HepG2 (cell line): ENCODE measurements around the gene KCNJ14. TPM values are rescaled to one million over a fixed set of nuclear protein-coding genes. Genes with fewer than 3 reads are reported as not detected.

Experiments
- ATAC-seq: fragments of 200-7000 bp; cut with Tn5 transposase; 3 replicates; pipeline ENCODE4 v1.9.1; 2020; ENCODE audit warnings: mild to moderate bottlenecking, moderate library complexity
- BruUV-seq: library from RNA; stranded (reverse); fragments of 400-500 nt; replicated peaks from 2 replicates; lab custom pipeline; 2021; lab: Mats Ljungman, UMichigan
- CTCF ChIA-PET: fragments of 300-600 bp; formaldehyde crosslinking; extraction: SDS; loops from one replicate; lab custom pipeline; 2021; ENCODE audit warnings: low total read pairs, inconsistent platforms, low intra/inter-chr PET ratio; lab: Yijun Ruan, JAX
- POLR2A ChIA-PET: fragments of 350-600 bp; sonication (Branson Sonifier 250); formaldehyde crosslinking; loops from one replicate; lab custom pipeline; 2020; ENCODE audit warnings: antibody characterized with exemption, inconsistent platforms; lab: Yijun Ruan, JAX
- DNase-seq: peaks from one replicate; pipeline ENCODE4 v3.0.0-alpha.2; 2015; ENCODE audit warnings: low spot score
- FAIRE-seq: peaks from 3 replicates; lab custom pipeline; 2011; peaks lifted over from hg19 to GRCh38; lab: Jason Lieb, UNC
- H2AFZ ChIP-seq: one replicate; pipeline ENCODE4 v1.6.1; 2011; ENCODE audit warnings: low read length, inconsistent platforms
- H3K27ac ChIP-seq: fragments of 300-600 bp; 3 replicates; pipeline ENCODE4 v1.8.0; 2011; ENCODE audit warnings: mixed run types, mild to moderate bottlenecking, mixed read lengths, low read length, inconsistent platforms; ENCODE audit not compliant: insufficient read depth; ENCODE audit errors: extremely low read length
- H3K27me3 ChIP-seq, 2 experiments: fragments of 200-600 bp in 1 of 2; 2 replicates in 1 of 2; 3 replicates in 1 of 2; pipeline versions ENCODE4 v1.6.0 to v1.8.0; 2011; ENCODE audit warnings: low read length in 2 of 2, mild to moderate bottlenecking in 2 of 2, moderate library complexity in 2 of 2, inconsistent platforms in 1 of 2; ENCODE audit not compliant: insufficient read depth in 2 of 2, control insufficient read depth in 1 of 2
- H3K36me3 ChIP-seq, 2 experiments: fragments of 200-600 bp in 1 of 2; replicated peaks in 1 of 2; 2 replicates in 1 of 2; 3 replicates in 1 of 2; pipeline versions ENCODE4 v1.5.1 to v1.8.0; 2011; ENCODE audit warnings: low read length in 2 of 2, inconsistent platforms in 1 of 2; ENCODE audit not compliant: insufficient read depth in 2 of 2, control insufficient read depth in 1 of 2
- H3K4me1 ChIP-seq: 2 replicates; pipeline ENCODE4 v1.5.1; 2012; ENCODE audit warnings: low read length, inconsistent platforms; ENCODE audit not compliant: insufficient read depth
- H3K4me2 ChIP-seq: 2 replicates; pipeline ENCODE4 v1.6.0; 2011; ENCODE audit warnings: low read depth, low read length, inconsistent platforms
- H3K4me3 ChIP-seq, 3 experiments: fragments of 200-600 bp in 1 of 3; sonication (generic), shearing (Covaris generic) in 1 of 3; replicated peaks in 1 of 3; 2 replicates each; pipeline ENCODE4 v1.5.1; 2011 to 2016; ENCODE audit warnings: low read length in 3 of 3, inconsistent platforms in 2 of 3, low read depth in 2 of 3, mild to moderate bottlenecking in 2 of 3, control low read depth in 1 of 3, mixed read lengths in 1 of 3; ENCODE audit not compliant: insufficient read depth in 1 of 3
- H3K79me2 ChIP-seq: one replicate; pipeline ENCODE4 v1.6.1; 2011; ENCODE audit warnings: low read length, inconsistent platforms; ENCODE audit not compliant: insufficient read depth
- H3K9ac ChIP-seq: 2 replicates; pipeline ENCODE4 v1.6.0; 2011; ENCODE audit warnings: mild to moderate bottlenecking, low read depth, low read length, inconsistent platforms; ENCODE audit not compliant: insufficient read depth
- H3K9me3 ChIP-seq: 2 replicates; pipeline ENCODE4 v1.5.1; 2012; ENCODE audit warnings: mild to moderate bottlenecking, low read length
- H4K20me1 ChIP-seq: 2 replicates; pipeline ENCODE4 v1.6.0; 2011; ENCODE audit warnings: inconsistent platforms, mild to moderate bottlenecking, low read length, moderate library complexity; ENCODE audit not compliant: insufficient read depth
- SSRP1 ChIP-seq: IDR thresholded peaks from 2 replicates; pipeline ENCODE4 v1.6.1; 2016; ENCODE audit warnings: control low read depth
- ZFP62 ChIP-seq: sonication (generic); formaldehyde crosslinking; IDR thresholded peaks from 2 replicates; pipeline ENCODE4 v1.4.0; 2020; ENCODE audit warnings: missing genetic modification reagents
- ZNF317 ChIP-seq: sonication (generic); formaldehyde crosslinking; IDR thresholded peaks from 2 replicates; pipeline ENCODE4 v1.5.0; 2020; ENCODE audit warnings: mild to moderate bottlenecking, missing genetic modification reagents
- ZNF354B ChIP-seq: sonication (generic); formaldehyde crosslinking; IDR thresholded peaks from 2 replicates; pipeline ENCODE4 v1.8.0; 2022; ENCODE audit warnings: mild to moderate bottlenecking, missing genetic modification reagents
- ZNF557 ChIP-seq: sonication (generic); formaldehyde crosslinking; IDR thresholded peaks from 2 replicates; pipeline ENCODE4 v1.4.0; 2020; ENCODE audit warnings: missing genetic modification reagents
- ZNF563 ChIP-seq: sonication (generic); formaldehyde crosslinking; IDR thresholded peaks from 2 replicates; pipeline ENCODE4 v1.8.0; 2022; ENCODE audit warnings: mild to moderate bottlenecking, moderate library complexity, missing genetic modification reagents
- WGBS: methylation state at CpG from one replicate; pipeline ENCODE4 v1.1.6; 2017; ENCODE audit warnings: low lambda C conversion rate; 5-methylcytosine and 5-hydroxymethylcytosine counted together
- in situ Hi-C: cut with HindIII; loops from 2 replicates; pipeline ENCODE4 v1.10.0; 2017; ENCODE audit warnings: low pct_unique_long_range_greater_than_20kb; ENCODE audit not compliant: extremely low pct_ligation_motif_present
- intact Hi-C: fragments of 100-400 bp; cut with micrococcal nuclease; formaldehyde crosslinking; loops from one replicate; pipeline ENCODE4 v1.10.0; 2022; ENCODE audit not compliant: unreplicated experiment
- polyA plus RNA-seq, 8 experiments: library from polyadenylated mRNA; depleted of rRNA in 3 of 8; stranded (reverse) in 7 of 8; unstranded in 1 of 8; fragments of >200 nt; fragmentation: Illumina TruSeq in 4 of 8; extraction: Trizol in 4 of 8; gene quantifications; 2 replicates each; pipeline versions ENCODE4 v1.2.1 to v1.2.3, GENCODE V29; 2011 to 2016; ENCODE audit warnings: low read depth in 4 of 8, missing spikeins in 1 of 8, mixed read lengths in 1 of 8; ENCODE audit not compliant: insufficient read depth in 1 of 8
- total RNA-seq, 5 experiments: library from RNA; depleted of rRNA; stranded (reverse); fragments of >200 nt; fragmentation: Illumina TruSeq; extraction: Trizol; gene quantifications; 2 replicates each; pipeline ENCODE4 v1.2.3, GENCODE V29; 2016; ENCODE audit warnings: low read depth in 1 of 5
- TF ChIP-seq, protein P1 (sequence below): sonication (generic); formaldehyde crosslinking; IDR thresholded peaks from 2 replicates; pipeline ENCODE4 v1.5.1; 2020; ENCODE audit warnings: mild to moderate bottlenecking, missing genetic modification reagents, moderate library complexity
- TF ChIP-seq, protein P2 (sequence below): IDR thresholded peaks from 2 replicates; pipeline ENCODE4 v1.6.1; 2012; ENCODE audit warnings: low read length, improper control_type of control experiment

Gene KCNJ14
- total and polyA plus RNA-seq, 2 of the 13 experiments (the other 11 are each of a cell fraction or from before 2014, with no cell fraction given), result 0.20 to 0.51 TPM

DNA sequence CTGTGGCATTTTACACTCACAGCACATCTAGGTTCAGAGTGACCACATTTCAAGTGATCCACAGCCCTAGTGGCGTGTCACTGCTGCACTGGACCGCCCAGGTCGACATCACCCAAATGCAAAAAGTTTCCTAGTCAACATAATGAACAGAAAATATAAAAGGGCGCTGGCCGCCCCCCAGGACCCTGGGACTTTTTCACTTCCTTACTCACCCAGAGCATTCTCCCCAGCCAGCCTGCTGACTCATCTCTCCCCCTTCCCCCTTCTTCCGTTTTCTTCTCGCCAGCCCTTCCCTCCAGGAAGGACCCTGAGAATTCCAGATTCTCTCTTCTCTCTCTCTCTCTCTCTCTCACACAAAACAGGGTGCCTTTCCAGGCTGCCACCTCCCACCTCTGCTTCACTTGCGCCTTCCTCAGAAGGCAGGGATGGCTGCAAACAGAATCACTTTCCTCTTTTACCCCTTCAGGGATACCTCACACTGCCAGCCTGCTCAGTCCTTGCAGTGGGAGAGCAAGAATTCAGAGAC, 30.6 kb upstream of the KCNJ14 start (continued):
- TF ChIP-seq, protein P1, sequence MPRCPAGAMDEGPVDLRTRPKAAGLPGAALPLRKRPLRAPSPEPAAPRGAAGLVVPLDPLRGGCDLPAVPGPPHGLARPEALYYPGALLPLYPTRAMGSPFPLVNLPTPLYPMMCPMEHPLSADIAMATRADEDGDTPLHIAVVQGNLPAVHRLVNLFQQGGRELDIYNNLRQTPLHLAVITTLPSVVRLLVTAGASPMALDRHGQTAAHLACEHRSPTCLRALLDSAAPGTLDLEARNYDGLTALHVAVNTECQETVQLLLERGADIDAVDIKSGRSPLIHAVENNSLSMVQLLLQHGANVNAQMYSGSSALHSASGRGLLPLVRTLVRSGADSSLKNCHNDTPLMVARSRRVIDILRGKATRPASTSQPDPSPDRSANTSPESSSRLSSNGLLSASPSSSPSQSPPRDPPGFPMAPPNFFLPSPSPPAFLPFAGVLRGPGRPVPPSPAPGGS (CRISPR knock-in tag), result no peak
- TF ChIP-seq ZNF557 (CRISPR knock-in tag) (no peak), ZNF317 (CRISPR knock-in tag) (no peak), ZFP62 (CRISPR knock-in tag) (no peak), SSRP1 (CRISPR knock-in tag) (no peak)
- TF ChIP-seq, protein P2, sequence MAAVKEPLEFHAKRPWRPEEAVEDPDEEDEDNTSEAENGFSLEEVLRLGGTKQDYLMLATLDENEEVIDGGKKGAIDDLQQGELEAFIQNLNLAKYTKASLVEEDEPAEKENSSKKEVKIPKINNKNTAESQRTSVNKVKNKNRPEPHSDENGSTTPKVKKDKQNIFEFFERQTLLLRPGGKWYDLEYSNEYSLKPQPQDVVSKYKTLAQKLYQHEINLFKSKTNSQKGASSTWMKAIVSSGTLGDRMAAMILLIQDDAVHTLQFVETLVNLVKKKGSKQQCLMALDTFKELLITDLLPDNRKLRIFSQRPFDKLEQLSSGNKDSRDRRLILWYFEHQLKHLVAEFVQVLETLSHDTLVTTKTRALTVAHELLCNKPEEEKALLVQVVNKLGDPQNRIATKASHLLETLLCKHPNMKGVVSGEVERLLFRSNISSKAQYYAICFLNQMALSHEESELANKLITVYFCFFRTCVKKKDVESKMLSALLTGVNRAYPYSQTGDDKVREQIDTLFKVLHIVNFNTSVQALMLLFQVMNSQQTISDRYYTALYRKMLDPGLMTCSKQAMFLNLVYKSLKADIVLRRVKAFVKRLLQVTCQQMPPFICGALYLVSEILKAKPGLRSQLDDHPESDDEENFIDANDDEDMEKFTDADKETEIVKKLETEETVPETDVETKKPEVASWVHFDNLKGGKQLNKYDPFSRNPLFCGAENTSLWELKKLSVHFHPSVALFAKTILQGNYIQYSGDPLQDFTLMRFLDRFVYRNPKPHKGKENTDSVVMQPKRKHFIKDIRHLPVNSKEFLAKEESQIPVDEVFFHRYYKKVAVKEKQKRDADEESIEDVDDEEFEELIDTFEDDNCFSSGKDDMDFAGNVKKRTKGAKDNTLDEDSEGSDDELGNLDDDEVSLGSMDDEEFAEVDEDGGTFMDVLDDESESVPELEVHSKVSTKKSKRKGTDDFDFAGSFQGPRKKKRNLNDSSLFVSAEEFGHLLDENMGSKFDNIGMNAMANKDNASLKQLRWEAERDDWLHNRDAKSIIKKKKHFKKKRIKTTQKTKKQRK, result no peak

DNA sequence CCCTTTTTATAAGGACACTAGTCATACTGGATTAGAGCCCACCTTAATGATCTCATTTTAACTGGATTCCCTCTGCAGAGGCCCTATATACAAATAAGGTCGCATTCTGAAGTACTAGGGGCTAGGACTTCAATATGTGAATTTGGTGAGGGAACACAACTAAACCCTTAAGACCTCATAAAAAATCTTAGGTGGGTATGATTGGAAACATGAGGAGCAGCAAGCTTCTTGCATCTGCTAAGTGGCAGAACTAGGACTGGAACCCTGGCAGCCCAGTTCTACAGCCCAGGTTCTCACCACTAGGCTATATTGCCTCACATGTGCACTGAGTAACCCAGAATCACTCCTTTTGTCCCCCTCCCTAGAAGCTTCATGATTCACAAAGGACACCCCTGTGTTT, 26.7 kb upstream of the KCNJ14 start:
- DNase-seq (no peak), ATAC-seq (no peak)
- H3K36me3 ChIP-seq, result no peaks in the 10 kb centered on the region
- H3K9me3 ChIP-seq, result no peaks in the 10 kb centered on the region
- no peaks in the 10 kb centered on the region for H4K20me1 ChIP-seq
- H3K9ac ChIP-seq, result no peak overlapping the region
- H2AFZ ChIP-seq, result no peak overlapping the region
- no peak overlapping the region for H3K4me2 ChIP-seq
- in situ Hi-C loops, result no loop called here
- 0 out of 2 replicates have a peak, but pooled peaks cover 1% of the 10 kb centered on the region for H3K4me1 ChIP-seq
- intact Hi-C loops, result no loop called here
- WGBS, result 73% methylated on average over 1 of the region's 1 CpG
- H3K79me2 ChIP-seq, result no peaks in the 10 kb centered on the region
- H3K27ac ChIP-seq, result no peak overlapping the region
- CTCF ChIA-PET, result no interaction called here
- POLR2A ChIA-PET, result no interaction called here
- no peaks in the 10 kb centered on the region for H3K27me3 ChIP-seq
- BruUV-seq, result no TSS peak
- TF ChIP-seq ZNF563, result no peak
- no peak for TF ChIP-seq ZNF354B (CRISPR knock-in tag)
- TF ChIP-seq, all 625 proteins: peak for 0
- no peak for FAIRE-seq
- no peak overlapping the region for H3K4me3 ChIP-seq
